ENCODE results near the gene TEKTIP1. TPM values are rescaled to one million over a fixed set of nuclear protein-coding genes. Genes with fewer than 3 reads are reported as not detected.

Gene TEKTIP1
- total and polyA plus RNA-seq, 9 of the 15 experiments (the other 6 are each of a cell fraction or from before 2014, with no cell fraction given) = 0.66 TPM; not detected in 8

- TF ChIP-seq, protein P1, sequence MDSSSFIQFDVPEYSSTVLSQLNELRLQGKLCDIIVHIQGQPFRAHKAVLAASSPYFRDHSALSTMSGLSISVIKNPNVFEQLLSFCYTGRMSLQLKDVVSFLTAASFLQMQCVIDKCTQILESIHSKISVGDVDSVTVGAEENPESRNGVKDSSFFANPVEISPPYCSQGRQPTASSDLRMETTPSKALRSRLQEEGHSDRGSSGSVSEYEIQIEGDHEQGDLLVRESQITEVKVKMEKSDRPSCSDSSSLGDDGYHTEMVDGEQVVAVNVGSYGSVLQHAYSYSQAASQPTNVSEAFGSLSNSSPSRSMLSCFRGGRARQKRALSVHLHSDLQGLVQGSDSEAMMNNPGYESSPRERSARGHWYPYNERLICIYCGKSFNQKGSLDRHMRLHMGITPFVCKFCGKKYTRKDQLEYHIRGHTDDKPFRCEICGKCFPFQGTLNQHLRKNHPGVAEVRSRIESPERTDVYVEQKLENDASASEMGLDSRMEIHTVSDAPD (CRISPR knock-in tag; IDR thresholded peaks at IDR 0.05) = no peak
- TF ChIP-seq, protein P2, sequence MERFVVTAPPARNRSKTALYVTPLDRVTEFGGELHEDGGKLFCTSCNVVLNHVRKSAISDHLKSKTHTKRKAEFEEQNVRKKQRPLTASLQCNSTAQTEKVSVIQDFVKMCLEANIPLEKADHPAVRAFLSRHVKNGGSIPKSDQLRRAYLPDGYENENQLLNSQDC (CRISPR knock-in tag; IDR thresholded peaks at IDR 0.05) = no peak
- TF ChIP-seq THRA (IDR thresholded peaks at IDR 0.05) (no peak), UBTF (IDR thresholded peaks at IDR 0.05; ENCODE audit: borderline replicate concordance in 1 of 2, low read depth in 2 of 2, low read length in 2 of 2) (no peak), ATF3 (IDR thresholded peaks at IDR 0.05) (no peak), ATF3 (CRISPR knock-in tag; conservative IDR thresholded peaks at IDR 0.05) (no peak), ZNF561 (CRISPR knock-in tag; conservative IDR thresholded peaks at IDR 0.05) (no peak), FUS (optimal IDR thresholded peaks at IDR 0.05; ENCODE audit: low read depth, low read length) (no peak), ZNF24 (IDR thresholded peaks at IDR 0.05) (no peak), HMG20B (CRISPR knock-in tag; IDR thresholded peaks at IDR 0.05) (no peak), ZFX (CRISPR knock-in tag; IDR thresholded peaks at IDR 0.05) (no peak)
- TF ChIP-seq, protein P3, sequence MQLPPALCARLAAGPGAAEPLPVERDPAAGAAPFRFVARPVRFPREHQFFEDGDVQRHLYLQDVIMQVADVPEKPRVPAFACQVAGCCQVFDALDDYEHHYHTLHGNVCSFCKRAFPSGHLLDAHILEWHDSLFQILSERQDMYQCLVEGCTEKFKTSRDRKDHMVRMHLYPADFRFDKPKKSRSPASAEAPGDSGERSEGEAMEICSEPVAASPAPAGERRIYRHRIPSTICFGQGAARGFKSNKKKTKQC (CRISPR knock-in tag; IDR thresholded peaks at IDR 0.05) = no peak
Observed at GRCh38 chr19:3532154-3532786, 6.7 kb upstream of the TEKTIP1 start (continued).

All from K562 (cell line).